HCT116 (cell line): ENCODE measurements around the gene KHDC4. TPM values are rescaled to one million over a fixed set of nuclear protein-coding genes. Genes with fewer than 3 reads are reported as not detected.
A peak's percentile ranks its signal among the peaks of the same experiment; 100 is the strongest.

Experiments used
- ATAC-seq: fragments of 200-7000 bp; cut with Tn5 transposase; 2 replicates; pipeline ENCODE4 v1.9.1; 2020; ENCODE audit warnings: mild to moderate bottlenecking, moderate library complexity
- BruUV-seq: library from RNA; stranded (reverse); fragments of 400-500 nt; replicated peaks from 2 replicates; lab custom pipeline; 2021; lab: Mats Ljungman, UMichigan
- CTCF ChIA-PET: fragments of 300-600 bp; sonication (Branson Sonifier 250); formaldehyde crosslinking; loops from one replicate; lab custom pipeline; 2021; ENCODE audit warnings: antibody characterized with exemption; lab: Charles Lee
- POLR2A ChIA-PET: fragments of 300-600, 350-600 bp; sonication (Branson Sonifier 250); formaldehyde crosslinking; loops from one replicate; lab custom pipeline; 2021; ENCODE audit warnings: antibody characterized with exemption; lab: Charles Lee
- RAD21 ChIA-PET, 2 experiments: fragments of 300-600 bp; sonication (Branson Sonifier 250); formaldehyde crosslinking; loops; one replicate each; lab custom pipeline; 2023; ENCODE audit warnings: low total read pairs in 2 of 2; ENCODE audit not compliant: uncharacterized antibody in 2 of 2, unreplicated experiment in 2 of 2, low non-redundant PET in 1 of 2; lab: Charles Lee
- DNase-seq: peaks from one replicate; pipeline ENCODE4 v3.0.0-alpha.2; 2010; ENCODE audit warnings: low read depth, low spot score
- H2AFZ ChIP-seq: fragments of 200-600 bp; shearing (Covaris generic), sonication (generic); 2 replicates; pipeline ENCODE4 v1.6.1; 2017; ENCODE audit warnings: low read depth, mixed run types, mixed read lengths, antibody characterized with exemption, low read length; ENCODE audit not compliant: poor library complexity, severe bottlenecking
- H3K27ac ChIP-seq: 2 replicates; pipeline ENCODE4 v1.5.1; 2012; ENCODE audit warnings: low read depth, low read length
- H3K27me3 ChIP-seq: fragments of 200-600 bp; sonication (generic); 2 replicates; pipeline ENCODE4 v1.6.1; 2016; ENCODE audit warnings: mixed run types, low read length, mixed read lengths; ENCODE audit not compliant: insufficient read depth
- H3K36me3 ChIP-seq, 2 experiments: fragments of 200-500 bp in 1 of 2; fragments of 200-600 bp in 1 of 2; sonication (Bioruptor generic) in 1 of 2; sonication (generic) in 1 of 2; 2 replicates each; pipeline versions ENCODE4 v1.5.1 to v1.6.1; 2014 to 2016; ENCODE audit warnings: low read length in 2 of 2, inconsistent platforms in 1 of 2, mixed read lengths in 1 of 2, mixed run types in 1 of 2; ENCODE audit not compliant: insufficient read depth in 2 of 2, control insufficient read depth in 1 of 2
- H3K4me1 ChIP-seq, 2 experiments: fragments of 200-600 bp in 1 of 2; sonication (generic) in 1 of 2; 2 replicates each; pipeline versions ENCODE4 v1.5.1 to v1.6.1; 2012 to 2017; ENCODE audit warnings: low read length in 2 of 2, inconsistent platforms in 1 of 2, mild to moderate bottlenecking in 1 of 2, mixed read lengths in 1 of 2, mixed run types in 1 of 2, moderate library complexity in 1 of 2; ENCODE audit not compliant: insufficient read depth in 2 of 2, control insufficient read depth in 1 of 2
- H3K4me2 ChIP-seq: fragments of 200-600 bp; sonication (generic); 2 replicates; pipeline ENCODE4 v1.6.1; 2017; ENCODE audit warnings: mixed run types, low read length, mixed read lengths
- H3K4me3 ChIP-seq, 2 experiments: fragments of 200-600 bp in 1 of 2; sonication (generic) in 1 of 2; replicated peaks in 1 of 2; 2 replicates each; pipeline ENCODE4 v1.5.1; 2011 to 2016; ENCODE audit warnings: low read length in 2 of 2, control low read depth in 1 of 2, low read depth in 1 of 2, mild to moderate bottlenecking in 1 of 2, mixed read lengths in 1 of 2, mixed run types in 1 of 2
- H3K79me2 ChIP-seq: fragments of 200-600 bp; sonication (generic); 2 replicates; pipeline ENCODE4 v1.6.1; 2017; ENCODE audit warnings: mild to moderate bottlenecking, mixed run types, low read length, moderate library complexity, mixed read lengths; ENCODE audit not compliant: insufficient read depth
- H3K9ac ChIP-seq: fragments of 200-600 bp; sonication (generic); 2 replicates; pipeline ENCODE4 v1.6.1; 2016; ENCODE audit warnings: low read length, mixed read lengths
- H3K9me2 ChIP-seq: fragments of 200-600 bp; sonication (generic), shearing (Covaris generic); 2 replicates; pipeline ENCODE4 v1.6.1; 2017; ENCODE audit warnings: mixed run types, mild to moderate bottlenecking, moderate library complexity; ENCODE audit not compliant: insufficient read depth
- H3K9me3 ChIP-seq, 2 experiments: fragments of 200-500 bp in 1 of 2; fragments of 200-600 bp in 1 of 2; sonication (Bioruptor generic) in 1 of 2; sonication (generic) in 1 of 2; 2 replicates each; pipeline ENCODE4 v1.6.1; 2014 to 2017; ENCODE audit warnings: low read length in 2 of 2, mixed read lengths in 2 of 2, inconsistent platforms in 1 of 2, low read depth in 1 of 2, mild to moderate bottlenecking in 1 of 2, mixed run types in 1 of 2, moderate library complexity in 1 of 2; ENCODE audit not compliant: control insufficient read depth in 1 of 2, insufficient read depth in 1 of 2
- H4K20me1 ChIP-seq: fragments of 200-600 bp; sonication (generic), shearing (Covaris generic); 2 replicates; pipeline ENCODE4 v1.6.1; 2017; ENCODE audit warnings: mixed run types, mild to moderate bottlenecking, moderate library complexity; ENCODE audit not compliant: insufficient read depth
- CBX3 ChIP-seq: IDR thresholded peaks from 2 replicates; pipeline ENCODE4 v1.6.1; 2012; ENCODE audit warnings: low read depth
- CEBPB ChIP-seq: IDR thresholded peaks from 2 replicates; pipeline ENCODE4 v1.6.1; 2012; ENCODE audit warnings: low read depth
- EGR1 ChIP-seq: IDR thresholded peaks from 2 replicates; pipeline ENCODE4 v1.6.1; 2012; ENCODE audit warnings: low read depth
- RAD21 ChIP-seq: IDR thresholded peaks from 2 replicates; pipeline ENCODE4 v1.6.1; 2012; ENCODE audit warnings: low read depth, mild to moderate bottlenecking
- SP1 ChIP-seq: IDR thresholded peaks from 2 replicates; pipeline ENCODE4 v1.6.1; 2012; ENCODE audit warnings: low read depth
- SRF ChIP-seq: IDR thresholded peaks from 2 replicates; pipeline ENCODE4 v1.6.1; 2012; ENCODE audit warnings: low read depth
- TCF7L2 ChIP-seq: IDR thresholded peaks from 2 replicates; pipeline ENCODE4 v1.7.0; 2011; ENCODE audit warnings: borderline replicate concordance, inconsistent platforms; ENCODE audit not compliant: insufficient read depth, insufficient read length; ENCODE audit errors: extremely low read depth
- ZNF274 ChIP-seq: fragments of 200-500 bp; sonication (Bioruptor generic); IDR thresholded peaks from 2 replicates; pipeline ENCODE4 v1.6.1; 2014; ENCODE audit warnings: mild to moderate bottlenecking, low read depth, low read length, inconsistent platforms
- intact Hi-C: fragments of 100-400 bp; cut with micrococcal nuclease; formaldehyde crosslinking; loops from 2 replicates; pipeline ENCODE4 v1.10.0; 2022
- total RNA-seq: library from RNA; stranded (reverse); gene quantifications from one replicate; pipeline ENCODE4 v1.2.1, GENCODE V29; 2021; ENCODE audit not compliant: unreplicated experiment
- TF ChIP-seq, protein P1 (sequence below), 3 experiments: fragments of 200-600 bp in 1 of 3; sonication (generic) in 1 of 3; IDR thresholded peaks in 2 of 3; conservative IDR thresholded peaks in 1 of 3; 2 replicates each; pipeline ENCODE4 v1.5.1; 2012 to 2017; ENCODE audit warnings: low read depth in 2 of 3, low read length in 2 of 3, antibody characterized with exemption in 1 of 3, borderline replicate concordance in 1 of 3, control low read depth in 1 of 3, mild to moderate bottlenecking in 1 of 3, mixed read lengths in 1 of 3, mixed run types in 1 of 3, moderate library complexity in 1 of 3; ENCODE audit not compliant: insufficient read depth in 1 of 3

The KHDC4 gene
- total RNA-seq, 1 experiment from 2014 or later = 60.7 TPM

DNA sequence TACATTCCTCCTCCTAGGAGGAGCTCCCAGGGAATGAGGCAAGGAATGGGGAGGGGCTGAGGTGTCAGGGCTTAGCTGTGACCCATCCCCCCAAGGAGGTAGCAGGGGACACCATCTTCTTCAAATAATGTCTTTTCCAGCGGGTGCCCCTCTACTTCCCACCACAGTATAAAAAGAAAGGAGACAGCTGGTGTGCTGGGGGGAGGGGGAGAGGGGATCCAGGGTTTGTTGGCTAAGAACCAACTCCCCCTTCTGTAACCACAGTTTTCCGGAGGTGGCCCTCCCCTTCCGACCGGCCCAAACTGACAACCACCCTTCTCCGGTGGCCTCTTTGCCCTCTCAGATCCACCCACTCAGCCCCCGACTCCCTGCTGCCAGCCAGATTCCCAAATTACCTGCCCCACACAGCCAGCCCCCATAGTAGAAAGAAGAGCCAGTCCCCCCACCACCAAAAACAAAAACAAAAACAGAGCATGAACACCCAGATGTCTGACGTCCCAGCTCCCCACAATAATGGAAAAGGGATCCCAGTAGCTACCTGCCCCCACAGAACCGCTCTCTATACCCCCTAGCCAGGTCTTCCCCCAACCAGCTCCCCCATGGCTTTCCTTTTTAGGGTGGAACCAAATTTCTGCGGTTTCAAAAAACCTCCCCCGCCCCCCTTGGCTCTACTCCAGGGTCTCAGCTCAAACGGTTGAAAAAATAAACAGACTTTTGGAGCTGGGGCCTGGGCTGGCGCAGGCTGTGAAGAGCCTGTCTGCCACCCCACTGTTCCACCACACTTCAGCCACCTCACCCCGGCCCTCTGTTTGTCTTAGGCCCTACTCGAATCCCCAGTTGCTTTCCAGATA is 42.1 kb upstream of the KHDC4 start:
- ChIA-PET CTCF (interaction anchor here (1.3 to 2.7 kb wide), 2 partner anchors 13 to 38 kb away, joined by 4 to 8 read pairs; no protein-coding TSS in a partner anchor), POLR2A (interaction anchor here (0.9 to 3.6 kb wide), 5 partner anchors 7 to 42 kb away, joined by 3 to 28 read pairs (median 9); partner anchors contain the start of gene KHDC4), RAD21 (interaction anchor here (0.6 to 1.0 kb wide), 4 partner anchors 13 to 775 kb away, joined by 3 to 4 read pairs (median 3); partner anchors contain the start of gene HDGF (in 1 of the 2))
- TF ChIP-seq RAD21 (no peak), CBX3 (no peak), CEBPB (no peak), EGR1 (no peak), ZNF274 (no peak), TCF7L2 (no peak), SRF (no peak), SP1 (no peak)
- TF ChIP-seq, protein P1, sequence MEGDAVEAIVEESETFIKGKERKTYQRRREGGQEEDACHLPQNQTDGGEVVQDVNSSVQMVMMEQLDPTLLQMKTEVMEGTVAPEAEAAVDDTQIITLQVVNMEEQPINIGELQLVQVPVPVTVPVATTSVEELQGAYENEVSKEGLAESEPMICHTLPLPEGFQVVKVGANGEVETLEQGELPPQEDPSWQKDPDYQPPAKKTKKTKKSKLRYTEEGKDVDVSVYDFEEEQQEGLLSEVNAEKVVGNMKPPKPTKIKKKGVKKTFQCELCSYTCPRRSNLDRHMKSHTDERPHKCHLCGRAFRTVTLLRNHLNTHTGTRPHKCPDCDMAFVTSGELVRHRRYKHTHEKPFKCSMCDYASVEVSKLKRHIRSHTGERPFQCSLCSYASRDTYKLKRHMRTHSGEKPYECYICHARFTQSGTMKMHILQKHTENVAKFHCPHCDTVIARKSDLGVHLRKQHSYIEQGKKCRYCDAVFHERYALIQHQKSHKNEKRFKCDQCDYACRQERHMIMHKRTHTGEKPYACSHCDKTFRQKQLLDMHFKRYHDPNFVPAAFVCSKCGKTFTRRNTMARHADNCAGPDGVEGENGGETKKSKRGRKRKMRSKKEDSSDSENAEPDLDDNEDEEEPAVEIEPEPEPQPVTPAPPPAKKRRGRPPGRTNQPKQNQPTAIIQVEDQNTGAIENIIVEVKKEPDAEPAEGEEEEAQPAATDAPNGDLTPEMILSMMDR (IDR thresholded peaks at IDR 0.05 in 2 of 3, conservative IDR thresholded peaks at IDR 0.05 in 1 of 3; ENCODE audit: borderline replicate concordance in 1 of 3, insufficient read depth in 1 of 3, low read depth in 2 of 3, low read length in 2 of 3) = no peak
- Histone ChIP-seq H3K9me3 (no peaks in the 10 kb centered on the region), H3K9me2 (no peaks in the 10 kb centered on the region), H3K9ac (peak overlapping the region; percentile 97), H3K79me2 (peaks cover 76% of the 10 kb centered on the region), H3K27ac (peak overlapping the region; percentile 85), H2AFZ (no peak overlapping the region), H3K4me2 (peak overlapping the region; percentile 96), H3K4me1 (peaks cover 49 to 69% of the 10 kb centered on the region in 2 experiments), H4K20me1 (no peaks in the 10 kb centered on the region), H3K27me3 (no peaks in the 10 kb centered on the region), H3K4me3 (peak overlapping the region; percentile 87 to 91), H3K36me3 (no peaks in the 10 kb centered on the region)
- ATAC-seq = peak; percentile 32
- DNase-seq = no peak
- no TSS peak for BruUV-seq
- intact Hi-C loops = no loop called here
